Measurements from ENCODE around the gene MACROD2.

The MACROD2 gene

DNA sequence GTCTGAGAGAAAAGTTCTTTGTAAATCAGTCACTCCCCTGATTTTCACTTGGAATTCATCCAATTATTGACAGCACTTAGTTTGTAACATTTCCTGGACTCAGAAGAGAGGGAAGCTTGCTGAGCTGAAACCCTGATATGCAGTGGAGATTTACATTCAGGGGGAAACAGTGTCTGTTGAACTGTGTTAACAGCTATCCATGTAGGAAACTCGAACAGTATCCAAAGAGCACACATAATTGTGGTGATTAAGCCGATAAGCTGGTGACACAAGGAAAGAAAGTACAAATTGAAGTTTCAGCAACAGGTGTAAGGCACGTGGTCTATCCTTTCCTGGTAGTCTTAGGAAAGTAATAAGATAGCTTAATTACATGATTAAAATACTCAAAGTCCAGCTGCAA is 420.2 kb downstream of the MACROD2 start:
- DNase-seq (ENCODE audit: low spot score), result no peak
- TF ChIP-seq, protein P1, sequence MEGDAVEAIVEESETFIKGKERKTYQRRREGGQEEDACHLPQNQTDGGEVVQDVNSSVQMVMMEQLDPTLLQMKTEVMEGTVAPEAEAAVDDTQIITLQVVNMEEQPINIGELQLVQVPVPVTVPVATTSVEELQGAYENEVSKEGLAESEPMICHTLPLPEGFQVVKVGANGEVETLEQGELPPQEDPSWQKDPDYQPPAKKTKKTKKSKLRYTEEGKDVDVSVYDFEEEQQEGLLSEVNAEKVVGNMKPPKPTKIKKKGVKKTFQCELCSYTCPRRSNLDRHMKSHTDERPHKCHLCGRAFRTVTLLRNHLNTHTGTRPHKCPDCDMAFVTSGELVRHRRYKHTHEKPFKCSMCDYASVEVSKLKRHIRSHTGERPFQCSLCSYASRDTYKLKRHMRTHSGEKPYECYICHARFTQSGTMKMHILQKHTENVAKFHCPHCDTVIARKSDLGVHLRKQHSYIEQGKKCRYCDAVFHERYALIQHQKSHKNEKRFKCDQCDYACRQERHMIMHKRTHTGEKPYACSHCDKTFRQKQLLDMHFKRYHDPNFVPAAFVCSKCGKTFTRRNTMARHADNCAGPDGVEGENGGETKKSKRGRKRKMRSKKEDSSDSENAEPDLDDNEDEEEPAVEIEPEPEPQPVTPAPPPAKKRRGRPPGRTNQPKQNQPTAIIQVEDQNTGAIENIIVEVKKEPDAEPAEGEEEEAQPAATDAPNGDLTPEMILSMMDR (IDR thresholded peaks at IDR 0.05; ENCODE audit: extremely low read depth, missing control alignments), result no peak

DNA sequence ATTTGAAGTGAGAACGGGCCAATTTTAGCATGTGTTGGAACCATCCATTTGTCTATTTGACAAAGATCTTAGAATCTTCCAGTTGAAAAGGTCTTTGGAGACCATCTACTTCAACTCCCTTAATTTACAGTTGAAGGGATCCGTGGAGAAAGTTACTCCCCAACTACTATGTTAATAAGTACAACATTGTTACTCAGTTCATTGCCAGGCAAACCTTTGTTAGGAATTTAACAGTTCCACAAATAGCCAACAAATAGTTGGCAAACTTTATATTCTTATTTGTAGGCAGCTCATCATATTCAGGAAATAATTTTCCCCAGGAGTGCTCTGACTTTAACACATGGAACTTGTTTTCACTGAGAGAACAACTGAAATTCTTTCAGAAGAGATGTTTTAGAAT is 423.1 kb downstream of the MACROD2 start:
- DNase-seq (ENCODE audit: low spot score), result no peak
- TF ChIP-seq, protein P1 (IDR thresholded peaks at IDR 0.05; ENCODE audit: extremely low read depth, missing control alignments), result no peak

DNA sequence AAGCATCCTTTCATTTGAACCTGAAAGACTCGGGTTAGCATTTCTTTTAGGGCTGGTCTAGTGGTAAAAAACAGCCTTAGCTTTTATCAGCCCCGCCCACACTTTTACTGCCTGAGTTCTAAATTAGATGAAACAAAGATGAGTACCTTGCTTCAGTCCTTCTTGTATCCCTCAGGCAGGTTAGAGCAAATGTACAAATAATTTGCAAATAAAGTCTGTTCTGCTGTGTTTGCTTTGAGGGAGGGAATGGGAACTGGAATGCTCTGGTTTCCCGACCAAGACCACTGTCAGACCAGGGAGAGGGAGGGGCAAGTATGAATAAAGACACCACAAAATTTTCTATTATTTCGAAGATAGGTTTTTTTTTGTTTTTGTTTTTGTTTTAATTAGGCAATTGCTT is 427.6 kb downstream of the MACROD2 start:
- DNase-seq (ENCODE audit: low spot score), result no peak

DNA sequence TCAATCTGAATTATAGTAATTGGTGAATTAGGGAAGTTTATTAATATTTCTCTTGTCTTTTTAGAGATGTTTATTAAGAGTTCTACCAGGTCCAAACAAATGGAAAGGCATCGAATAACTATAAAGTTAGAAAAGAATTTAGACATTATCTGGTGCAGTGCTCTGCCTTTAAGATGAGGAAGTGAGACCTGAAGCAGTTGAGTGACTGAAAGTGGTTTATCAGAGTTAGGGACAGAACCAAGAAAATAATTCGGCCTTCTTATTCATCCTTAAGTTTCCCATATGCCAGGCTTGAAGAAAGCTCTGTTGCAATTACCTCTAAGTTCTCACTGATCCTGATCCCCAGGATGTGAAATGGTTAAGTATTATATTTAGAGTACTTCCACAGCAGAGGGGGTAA is 436.3 kb downstream of the MACROD2 start:
- no peak for DNase-seq (ENCODE audit: low spot score)
- TF ChIP-seq, protein P1 (IDR thresholded peaks at IDR 0.05; ENCODE audit: extremely low read depth, missing control alignments), result no peak

More for the DNA sequence above, 427.6 kb downstream of the MACROD2 start:
- TF ChIP-seq, protein P1 (IDR thresholded peaks at IDR 0.05; ENCODE audit: extremely low read depth, missing control alignments), result no peak

DNA sequence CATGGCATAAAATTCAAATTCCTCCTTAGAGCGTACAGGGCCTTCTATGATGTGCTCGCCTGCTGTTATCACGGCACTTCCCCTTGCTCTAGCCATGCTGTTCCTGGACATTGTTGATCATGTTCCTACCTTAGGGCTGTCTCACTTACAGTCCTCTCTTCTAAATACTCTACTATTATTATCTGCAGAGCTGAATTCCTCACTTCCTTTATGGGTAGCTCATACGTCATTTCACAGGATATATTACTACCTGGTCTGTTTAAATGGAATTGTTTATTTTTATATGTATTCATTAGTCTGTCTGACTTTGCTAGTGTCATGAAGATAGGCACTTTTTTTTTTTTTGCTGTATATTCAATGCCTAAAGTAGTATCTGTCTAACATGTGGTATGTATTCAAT is 436.8 kb downstream of the MACROD2 start:
- DNase-seq (ENCODE audit: low spot score), result no peak
- TF ChIP-seq, protein P1 (IDR thresholded peaks at IDR 0.05; ENCODE audit: extremely low read depth, missing control alignments), result no peak

DNA sequence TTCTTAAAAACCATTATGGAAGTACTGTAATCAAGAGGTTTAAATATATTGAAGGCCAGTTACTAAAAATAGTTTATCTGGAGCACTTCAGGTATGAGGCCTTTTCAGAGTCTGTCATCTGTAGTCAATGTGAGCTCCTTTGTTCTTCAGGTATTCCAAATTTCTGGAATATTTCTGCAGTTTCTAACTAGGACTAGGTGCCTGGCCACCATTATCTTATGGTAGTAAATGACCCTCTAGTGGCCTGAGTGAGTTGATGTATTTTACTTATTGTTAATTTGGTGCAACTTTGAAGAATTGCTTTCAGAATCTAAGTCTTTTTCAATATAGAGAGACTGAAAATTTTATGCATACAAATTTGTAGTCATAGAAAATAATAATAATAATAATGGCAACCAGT is 437.3 kb downstream of the MACROD2 start:
- DNase-seq (ENCODE audit: low spot score), result no peak
- TF ChIP-seq, protein P1 (IDR thresholded peaks at IDR 0.05; ENCODE audit: extremely low read depth, missing control alignments), result no peak

DNA sequence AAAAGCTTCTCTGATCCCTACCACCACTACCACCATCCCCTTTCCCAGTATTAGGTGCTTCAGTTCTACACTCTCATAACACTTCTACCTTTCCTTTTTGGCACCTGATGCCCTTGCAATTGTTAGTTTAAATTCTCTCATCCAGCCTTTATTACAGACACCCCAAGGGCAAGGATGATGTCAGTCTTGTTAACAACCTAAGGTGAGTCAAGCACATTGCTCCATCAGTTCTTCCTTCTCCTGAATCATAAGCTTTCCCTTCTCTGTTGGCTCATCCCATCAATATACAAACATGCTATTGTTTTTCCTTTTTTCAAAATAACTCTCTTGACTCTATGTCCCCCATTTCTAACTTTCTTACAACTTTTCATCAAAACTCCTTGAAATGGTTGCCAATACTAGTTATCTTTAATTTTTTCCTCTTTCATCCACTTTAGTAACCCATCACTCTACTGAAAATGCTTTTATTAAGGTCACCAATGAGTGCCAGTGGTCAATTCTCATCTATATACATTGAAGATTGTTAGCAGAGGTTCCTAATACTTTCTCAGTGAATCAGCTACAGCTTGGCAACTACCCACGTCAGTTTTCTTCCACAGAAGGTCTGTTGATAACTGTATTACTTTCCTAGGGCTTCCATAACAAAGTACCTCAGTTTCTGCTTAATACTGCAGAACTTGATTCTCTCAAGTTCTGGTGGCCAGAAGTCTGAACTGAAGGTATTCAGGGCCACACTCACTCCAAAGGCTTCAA is 439.2 kb downstream of the MACROD2 start:
- TF ChIP-seq, protein P1 (IDR thresholded peaks at IDR 0.05; ENCODE audit: extremely low read depth, missing control alignments), result no peak
- DNase-seq (ENCODE audit: low spot score), result no peak
